B cell (primary cell): ENCODE results near the gene PHLPP1. TPM values are rescaled to one million over a fixed set of nuclear protein-coding genes. Genes with fewer than 3 reads are reported as not detected.

Source experiments
- ATAC-seq: fragments of 200-7000 bp; cut with Tn5 transposase; one replicate; pipeline ENCODE4 v1.10.0; 2021; ENCODE audit warnings: low read depth, mild to moderate bottlenecking, moderate number of reproducible peaks, moderate library complexity
- CTCF ChIA-PET: fragments of 350-600 bp; sonication (Branson Sonifier 250); formaldehyde crosslinking; loops from one replicate; lab custom pipeline; 2021; ENCODE audit warnings: antibody characterized with exemption, inconsistent platforms; lab: Charles Lee
- POLR2A ChIA-PET: fragments of 350-600 bp; sonication (Branson Sonifier 250); formaldehyde crosslinking; loops from one replicate; lab custom pipeline; 2021; ENCODE audit warnings: antibody characterized with exemption; lab: Charles Lee
- DNase-seq: peaks from one replicate; pipeline ENCODE4 v3.0.0; 2013
- H2AFZ ChIP-seq: 2 replicates; pipeline ENCODE4 v1.6.1; 2012; ENCODE audit warnings: mild to moderate bottlenecking, low read depth, low read length; ENCODE audit not compliant: insufficient read depth, poor library complexity, severe bottlenecking
- H3K27ac ChIP-seq, 2 donors: 1 replicate in 1 of 2; 2 replicates in 1 of 2; pipeline ENCODE4 v1.5.1; 2012 to 2013; ENCODE audit warnings: low read length in 2 of 2, mild to moderate bottlenecking in 2 of 2, moderate library complexity in 1 of 2
- H3K27me3 ChIP-seq, 4 experiments: fragments of 200-600 bp in 1 of 4; sonication (generic) in 1 of 4; replicated peaks in 1 of 4; 1 replicate in 2 of 4; 2 replicates in 2 of 4; pipeline versions ENCODE4 v1.6.1 to v1.7.0; 2013 to 2016; ENCODE audit warnings: low read length in 3 of 4, mild to moderate bottlenecking in 2 of 4, mixed read lengths in 1 of 4, moderate library complexity in 1 of 4; ENCODE audit not compliant: insufficient read depth in 4 of 4, control insufficient read depth in 3 of 4; ENCODE audit errors: control extremely low read depth in 1 of 4
- H3K36me3 ChIP-seq, 2 experiments: replicated peaks in 1 of 2; 1 replicate in 1 of 2; 2 replicates in 1 of 2; pipeline versions ENCODE4 v1.6.1 to v1.7.1; 2013; ENCODE audit warnings: low read length in 1 of 2; ENCODE audit not compliant: insufficient read depth in 2 of 2, control insufficient read depth in 1 of 2; ENCODE audit errors: control extremely low read depth in 1 of 2, extremely low read depth in 1 of 2
- H3K4me1 ChIP-seq, 2 donors: fragments of 200-600 bp in 1 of 2; sonication (generic) in 1 of 2; 1 replicate in 1 of 2; 2 replicates in 1 of 2; pipeline versions ENCODE4 v1.5.1 to v1.6.1; 2013 to 2017; ENCODE audit warnings: low read length in 2 of 2; ENCODE audit not compliant: control insufficient read depth in 2 of 2, insufficient read depth in 2 of 2
- H3K4me2 ChIP-seq: replicated peaks from 2 replicates; pipeline ENCODE3; 2012; ENCODE audit warnings: mild to moderate bottlenecking, low read depth, low read length; ENCODE audit not compliant: poor library complexity, severe bottlenecking
- H3K4me3 ChIP-seq, 5 experiments: fragments of 200-600 bp in 1 of 5; sonication (generic) in 1 of 5; 1 replicate in 3 of 5; 2 replicates in 2 of 5; pipeline versions ENCODE4 v1.5.1 to v1.7.0; 2011 to 2016; ENCODE audit warnings: low read length in 4 of 5, mild to moderate bottlenecking in 4 of 5, low read depth in 2 of 5, control low read depth in 1 of 5, moderate library complexity in 1 of 5; ENCODE audit not compliant: insufficient read depth in 1 of 5; ENCODE audit errors: control extremely low read depth in 1 of 5, extremely low read depth in 1 of 5
- H3K79me2 ChIP-seq: fragments of 200-600 bp; sonication (generic); one replicate; pipeline ENCODE4 v1.6.0; 2016; ENCODE audit warnings: low read length; ENCODE audit not compliant: control insufficient read depth, insufficient read depth
- H3K9ac ChIP-seq: fragments of 200-600 bp; sonication (generic); 2 replicates; pipeline ENCODE4 v1.6.1; 2017; ENCODE audit warnings: mild to moderate bottlenecking, low read length, moderate library complexity
- H3K9me3 ChIP-seq, 3 donors: one replicate each; pipeline versions ENCODE4 v1.6.1 to v1.7.1; 2013; ENCODE audit warnings: low read length in 2 of 3; ENCODE audit not compliant: control insufficient read depth in 2 of 3, insufficient read depth in 1 of 3; ENCODE audit errors: control extremely low read depth in 1 of 3
- H4K20me1 ChIP-seq: 2 replicates; pipeline ENCODE4 v1.6.0; 2012; ENCODE audit warnings: mild to moderate bottlenecking, low read length; ENCODE audit not compliant: insufficient read depth, control insufficient read depth, poor library complexity, severe bottlenecking
- H3K27ac Mint-ChIP-seq: one replicate; pipeline ENCODE4 v1.8.0; 2021; ENCODE audit warnings: mixed read lengths
- H3K27me3 Mint-ChIP-seq: one replicate; pipeline ENCODE4 v1.8.0; 2021; ENCODE audit warnings: mixed read lengths
- H3K4me1 Mint-ChIP-seq: one replicate; pipeline ENCODE4 v1.8.0; 2021; ENCODE audit warnings: mixed read lengths
- H3K4me3 Mint-ChIP-seq: one replicate; pipeline ENCODE4 v1.8.0; 2021; ENCODE audit warnings: mixed read lengths
- H3K9me3 Mint-ChIP-seq: one replicate; pipeline ENCODE4 v1.8.0; 2022; ENCODE audit warnings: mixed read lengths; ENCODE audit not compliant: insufficient read depth
- CTCF ChIP-seq: fragments of 200-600 bp; IDR thresholded peaks from one replicate; pipeline ENCODE4 v1.8.0; 2022; ENCODE audit warnings: antibody characterized with exemption, mild to moderate bottlenecking
- EZH2 ChIP-seq: IDR thresholded peaks from 2 replicates; pipeline ENCODE4 v1.6.1; 2012; ENCODE audit warnings: borderline replicate concordance, low read depth, mild to moderate bottlenecking, moderate library complexity, low read length; ENCODE audit not compliant: insufficient read depth, poor library complexity, severe bottlenecking
- WGBS: methylation state at CpG from one replicate; pipeline ENCODE4 v1.1.5; 2013; ENCODE audit warnings: missing lambda C conversion rate; ENCODE audit not compliant: insufficient coverage; 5-methylcytosine and 5-hydroxymethylcytosine counted together
- intact Hi-C: fragments of 100-400 bp; cut with micrococcal nuclease; formaldehyde crosslinking; loops from one replicate; pipeline ENCODE4 v1.10.0; 2022
- polyA plus RNA-seq: library from polyadenylated mRNA; depleted of rRNA; stranded (reverse); fragments of >200 nt; gene quantifications from 2 replicates; pipeline ENCODE4 v1.2.3, GENCODE V29; 2012
- total RNA-seq, 2 donors: library from RNA; stranded (reverse); fragments of 120-200 nt in 1 of 2; gene quantifications; 1 replicate in 1 of 2; 2 replicates in 1 of 2; pipeline versions ENCODE4 v1.2.3 to v1.2.4, GENCODE V29; 2013 to 2022

Gene PHLPP1
- total and polyA plus RNA-seq, 2 donors (not counting 1 experiment from before 2014, with no cell fraction given), result 3.0 to 20.7 TPM

GRCh38 chr18:62857263-62857976 is 142.1 kb downstream of the PHLPP1 start:
- ChIA-PET CTCF (no interaction called here), POLR2A (no interaction called here)
- intact Hi-C loops, result no loop called here

More at GRCh38 chr18:62857263-62857976, 142.1 kb downstream of the PHLPP1 start:
- H3K27ac Mint-ChIP-seq, result no peak overlapping the region
- no peak for TF ChIP-seq CTCF
- no peak for TF ChIP-seq EZH2
- Histone ChIP-seq H2AFZ (no peak overlapping the region), H3K27ac (no peak overlapping the region), H4K20me1 (no peaks in the 10 kb centered on the region), H3K4me1 (no peaks in the 10 kb centered on the region), H3K4me2 (no peak overlapping the region), H3K9me3 (no peaks in the 10 kb centered on the region), H3K4me3 (no peak overlapping the region), H3K36me3 (peaks cover 1 to 4% of the 10 kb centered on the region in 2 experiments), H3K9ac (no peak overlapping the region), H3K27me3 (no peaks in the 10 kb centered on the region), H3K79me2 (no peaks in the 10 kb centered on the region)
- no peak overlapping the region for H3K4me3 Mint-ChIP-seq
- no peak for ATAC-seq
- no peaks in the 10 kb centered on the region for H3K9me3 Mint-ChIP-seq
- H3K4me1 Mint-ChIP-seq, result peaks cover 10% of the 10 kb centered on the region
- H3K27me3 Mint-ChIP-seq, result no peaks in the 10 kb centered on the region
- no peak for DNase-seq
- WGBS, result 82% methylated on average over 1 of the region's 2 CpGs
